NCI-H526 (cell line): ENCODE data around the gene SLC9C1.

Experiments
- DNase-seq, 2 experiments: peaks; one replicate each; lab custom pipeline; 2025; lab: John Stamatoyannopoulos, UW

SLC9C1 gene

DNA sequence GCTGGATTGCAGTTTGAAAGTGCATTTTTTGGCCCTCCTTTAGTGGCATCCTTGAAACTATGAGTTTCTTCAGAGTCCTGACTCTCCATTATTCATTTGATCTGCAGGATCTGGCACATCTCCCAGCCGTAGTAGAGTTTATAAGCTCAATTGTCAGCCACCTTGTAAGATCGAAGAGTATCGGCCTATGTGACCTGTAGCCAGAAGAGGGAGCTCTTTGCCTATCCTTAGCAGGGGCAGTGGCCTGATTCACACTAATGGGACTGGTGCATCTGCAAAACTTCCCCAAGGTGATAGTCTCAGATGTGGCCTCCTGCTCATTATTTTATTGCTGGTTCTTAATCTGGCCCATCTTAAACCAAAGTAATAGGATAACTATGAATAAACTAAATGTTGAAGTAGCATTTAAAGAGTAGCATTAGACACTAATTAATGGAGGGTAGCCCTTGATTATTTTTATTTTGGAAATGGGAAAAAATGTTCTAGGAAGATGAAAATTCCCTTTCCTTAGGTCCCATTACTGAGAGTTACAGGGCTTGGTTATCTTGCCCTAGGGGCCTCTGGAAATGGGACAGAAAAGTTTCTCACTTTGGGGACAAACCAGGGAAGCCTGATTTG, 182.1 kb downstream of the SLC9C1 start:
- peak; percentile 19 to 79 for DNase-seq

DNA sequence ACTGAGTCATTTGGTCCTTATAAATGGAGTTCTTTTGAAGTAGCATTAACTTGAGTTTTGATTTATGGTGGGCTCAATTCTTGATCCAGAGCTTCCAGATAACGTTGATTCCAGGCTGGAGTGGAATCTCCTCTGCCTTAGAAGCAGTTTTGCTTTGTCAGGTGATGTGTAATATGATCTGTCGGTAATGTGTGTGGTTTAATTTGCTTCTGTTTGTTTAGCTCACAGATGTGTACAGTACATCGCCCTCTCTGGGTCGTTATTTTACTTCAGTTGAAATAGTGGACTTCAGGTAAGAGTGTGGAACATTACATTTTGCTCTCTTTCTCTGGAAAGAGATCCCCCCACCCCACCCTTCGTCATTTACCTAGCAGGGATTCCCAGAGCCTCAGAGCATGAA, 184.7 kb downstream of the SLC9C1 start:
- DNase-seq, result peak; percentile 51 to 58

DNA sequence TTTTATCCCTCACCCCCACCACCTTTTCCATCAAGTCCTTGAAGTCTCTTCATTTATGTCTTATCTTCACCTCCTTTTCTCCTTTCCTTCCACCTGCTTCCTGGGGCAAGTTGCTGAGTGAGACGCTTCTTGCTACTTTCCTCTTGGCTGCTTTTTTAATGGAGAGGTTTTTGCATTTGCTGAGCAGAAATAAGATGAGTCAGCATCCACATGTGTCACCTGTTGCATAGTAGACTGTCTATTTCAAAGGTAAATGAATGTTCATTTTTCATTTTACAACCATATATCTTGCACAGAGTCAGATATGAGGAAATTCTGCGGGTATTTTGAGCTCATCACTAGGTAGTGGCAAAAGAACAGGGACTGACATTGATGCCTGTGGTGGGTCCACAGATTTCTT, 189.2 kb downstream of the SLC9C1 start:
- DNase-seq, result no peak

DNA sequence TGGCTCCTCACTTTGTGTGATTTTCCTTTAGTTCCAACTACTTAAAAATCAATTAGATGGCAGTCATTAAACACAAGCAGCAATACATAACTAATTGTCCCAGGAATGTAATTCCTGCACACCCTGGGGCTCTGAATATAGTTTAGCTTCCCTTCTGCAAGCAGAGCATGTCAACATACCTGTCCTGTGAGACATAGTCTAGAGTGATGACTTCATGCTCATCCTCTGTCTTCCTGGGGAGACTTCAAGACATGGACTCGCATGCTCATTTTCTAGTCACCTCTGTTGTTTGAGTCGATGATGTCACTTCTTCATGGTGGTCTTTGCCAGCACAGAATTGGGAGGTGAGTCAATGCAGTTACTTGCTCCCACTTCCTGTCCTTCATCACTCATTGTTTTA, 192.1 kb downstream of the SLC9C1 start:
- DNase-seq, result no peak

DNA sequence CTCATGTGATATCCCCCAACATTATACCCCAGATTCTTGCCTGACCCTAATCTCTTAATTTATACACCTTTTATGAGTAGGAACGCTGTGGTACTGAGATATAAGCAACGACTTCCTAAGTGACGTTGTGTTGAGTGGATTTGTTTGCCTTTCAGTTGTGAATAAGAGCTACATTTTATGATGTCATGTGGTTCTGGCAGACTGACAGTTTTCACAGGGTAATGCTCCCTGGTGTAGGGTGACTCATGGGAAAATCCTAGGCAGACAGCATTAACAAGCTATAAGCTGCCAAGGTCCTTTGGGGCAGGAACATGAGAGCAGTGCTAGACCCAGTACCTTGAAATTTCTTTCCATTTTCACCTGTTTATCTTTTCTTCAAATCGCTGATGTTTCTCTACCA, 196.6 kb downstream of the SLC9C1 start:
- no peak for DNase-seq

DNA sequence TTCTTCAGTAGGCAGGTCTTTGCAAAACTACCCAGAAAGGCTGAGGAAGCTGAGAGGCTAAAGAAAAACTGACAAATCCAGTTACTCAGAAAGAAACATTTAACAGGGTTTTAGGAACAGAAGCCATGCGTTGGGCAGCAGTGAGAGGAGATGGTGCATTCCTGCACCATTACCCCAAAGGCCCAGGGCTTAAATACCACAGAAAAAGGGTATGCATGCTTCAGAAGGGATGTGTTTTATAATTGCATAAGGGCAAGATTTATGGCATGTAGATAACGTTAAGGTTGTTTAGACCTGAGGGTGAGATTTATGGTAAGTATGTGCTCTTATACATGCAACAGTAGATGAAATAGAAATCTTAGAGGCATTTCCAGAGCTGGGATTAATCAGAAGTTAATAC, 197.8 kb downstream of the SLC9C1 start:
- no peak for DNase-seq

DNA sequence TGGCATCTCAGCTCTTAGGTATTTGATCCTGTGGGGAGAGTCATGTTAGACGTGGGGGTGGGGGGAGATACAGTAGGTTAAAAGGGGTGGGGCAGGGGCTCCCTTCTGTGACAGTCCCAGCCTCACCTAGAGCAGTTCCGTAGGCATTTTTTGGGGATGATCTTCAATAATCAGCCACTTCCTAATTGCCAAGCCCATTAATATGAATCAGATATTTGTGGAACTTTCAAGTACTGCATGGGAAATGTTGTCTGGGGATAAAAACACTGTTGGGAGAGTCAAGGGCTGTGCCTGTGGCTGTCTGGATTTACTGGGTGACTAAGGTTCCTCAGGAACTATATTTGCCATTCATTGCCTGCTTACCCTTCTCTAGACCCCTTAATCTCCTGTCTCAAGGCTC, 198.3 kb downstream of the SLC9C1 start:
- no peak for DNase-seq

DNA sequence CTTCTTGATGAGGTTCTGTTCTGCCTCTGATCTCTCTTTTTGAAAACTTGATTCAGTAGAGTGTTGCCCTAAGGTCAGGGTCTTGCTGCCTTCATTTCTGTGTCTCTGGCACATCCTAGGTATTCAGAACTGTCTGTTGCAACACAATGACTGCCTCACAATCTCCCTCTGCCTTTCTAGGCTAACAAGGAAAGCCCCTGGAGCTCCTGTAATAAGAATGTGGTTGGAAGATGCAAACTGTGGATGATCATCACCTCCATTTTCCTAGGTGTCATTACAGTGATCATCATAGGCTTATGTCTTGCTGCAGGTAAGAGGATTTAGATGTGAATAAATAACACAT, 200.9 kb downstream of the SLC9C1 start:
- no peak for DNase-seq

DNA sequence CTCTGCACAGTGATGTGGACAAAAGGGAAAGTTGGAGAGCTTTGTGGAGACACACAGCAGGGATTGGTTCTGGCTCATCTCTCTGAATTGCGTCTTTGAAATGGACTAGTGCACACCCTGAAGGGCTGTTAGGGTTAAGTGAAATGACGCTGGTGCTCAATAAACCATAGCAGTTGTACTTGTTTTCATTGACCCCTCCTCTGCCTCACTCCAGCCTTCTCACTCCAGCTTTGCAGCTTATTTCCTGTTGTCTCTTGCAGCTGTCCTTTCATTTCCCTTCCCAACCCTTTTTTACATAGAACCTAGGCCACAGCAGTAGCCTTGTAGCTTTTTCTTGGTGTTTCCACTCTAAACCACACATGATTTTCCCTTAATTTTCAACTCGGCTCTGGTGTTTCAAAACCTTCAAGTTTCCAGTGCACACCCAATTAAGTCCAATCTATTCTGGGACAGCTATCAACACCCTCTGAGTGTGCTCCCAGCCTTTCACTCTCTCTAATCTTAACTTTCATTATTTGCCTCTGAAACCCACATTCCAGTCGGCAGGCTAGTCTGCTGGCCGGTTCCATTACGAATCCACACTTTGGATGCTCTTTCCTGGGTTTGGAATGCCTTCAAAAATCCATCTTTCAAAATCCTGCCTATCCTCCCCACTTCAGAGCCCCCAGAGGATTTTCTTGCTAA, 201.4 kb downstream of the SLC9C1 start:
- DNase-seq, result no peak

DNA sequence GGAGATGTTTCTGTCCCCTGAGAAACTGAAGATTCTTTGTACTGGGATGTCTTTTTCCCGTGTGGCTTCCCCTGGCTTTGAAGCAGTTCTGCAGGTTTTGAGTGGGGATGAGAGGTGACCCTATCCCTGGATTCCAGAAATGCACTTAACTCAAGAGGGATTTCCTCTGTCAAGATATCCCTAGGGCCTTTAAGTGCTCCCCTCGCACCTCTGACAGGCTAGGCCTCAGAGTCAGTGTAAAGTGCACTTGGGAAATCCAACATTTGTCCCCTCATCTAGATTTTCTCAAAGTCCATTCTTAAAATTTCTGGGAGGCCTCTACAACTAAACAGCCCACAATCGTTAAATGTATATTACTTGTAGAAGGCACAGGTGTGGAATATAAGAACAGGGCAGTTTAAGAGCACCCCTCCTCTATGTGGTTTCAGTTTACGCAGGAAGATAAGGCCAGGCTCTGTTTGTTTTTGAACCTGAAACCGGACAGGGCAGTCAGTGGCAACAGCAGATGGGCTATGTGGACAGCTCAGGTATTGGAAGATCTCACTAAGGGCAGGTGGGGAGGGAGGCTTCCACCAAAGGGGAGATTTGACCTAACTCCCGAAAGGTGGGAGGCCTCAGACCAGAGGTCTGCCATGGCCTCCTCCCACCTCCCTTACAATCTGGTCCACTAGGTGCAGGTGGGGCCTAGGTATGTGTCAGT, 203.0 kb downstream of the SLC9C1 start:
- DNase-seq, result peak; percentile 7 to 17
